T1000 (cell line): ENCODE measurements around the gene MPHOSPH10.
"Not testable (repeated sequence)": the region's sequence is repeated elsewhere in the genome, so short reads cannot be mapped to it uniquely, and the experiment has no call there.

Experiments used
- DNase-seq: peaks from one replicate; lab custom pipeline; 2025; ENCODE audit warnings: mixed read lengths; lab: John Stamatoyannopoulos, UW

MPHOSPH10 gene

DNA sequence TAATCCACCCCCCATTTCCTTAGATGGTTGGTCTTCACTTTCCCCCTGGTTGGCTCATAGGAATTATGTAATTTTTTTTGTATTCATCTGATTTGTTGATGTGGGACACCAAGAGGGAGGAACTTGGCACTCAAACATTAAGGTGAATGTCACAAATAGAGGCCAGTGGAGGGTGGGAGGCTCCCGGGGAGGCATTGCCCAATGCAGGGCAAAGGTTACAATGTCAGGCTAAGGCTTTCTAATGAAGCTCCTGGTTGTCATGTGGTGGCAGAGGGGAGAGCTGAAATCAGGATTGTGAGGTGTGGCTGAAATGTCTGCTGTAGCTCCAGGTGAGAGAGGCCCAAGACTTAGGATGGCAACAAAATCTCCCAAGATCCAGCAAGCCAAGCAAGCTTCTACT is 42.7 kb downstream of the MPHOSPH10 start:
- DNase-seq = no peak

DNA sequence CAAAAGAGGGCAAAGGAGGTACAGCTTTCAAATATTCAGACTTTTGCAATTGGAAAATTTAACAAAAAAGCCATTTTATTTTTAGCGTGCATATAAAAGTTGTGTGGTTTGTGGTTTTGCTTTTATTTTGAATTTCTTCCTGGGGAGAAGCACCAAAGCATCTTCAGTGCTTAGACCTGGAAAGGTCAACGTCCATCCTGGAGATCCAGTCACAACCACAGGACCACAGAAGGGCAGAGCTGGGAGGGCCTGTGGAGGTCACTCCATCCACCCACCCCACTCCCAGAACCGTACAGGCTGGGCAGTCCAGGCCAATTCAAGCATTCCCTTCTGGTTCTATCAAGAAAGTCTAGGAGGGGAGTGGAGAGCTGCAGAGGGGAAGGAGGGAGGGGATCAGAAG is 43.8 kb downstream of the MPHOSPH10 start:
- DNase-seq = no peak

DNA sequence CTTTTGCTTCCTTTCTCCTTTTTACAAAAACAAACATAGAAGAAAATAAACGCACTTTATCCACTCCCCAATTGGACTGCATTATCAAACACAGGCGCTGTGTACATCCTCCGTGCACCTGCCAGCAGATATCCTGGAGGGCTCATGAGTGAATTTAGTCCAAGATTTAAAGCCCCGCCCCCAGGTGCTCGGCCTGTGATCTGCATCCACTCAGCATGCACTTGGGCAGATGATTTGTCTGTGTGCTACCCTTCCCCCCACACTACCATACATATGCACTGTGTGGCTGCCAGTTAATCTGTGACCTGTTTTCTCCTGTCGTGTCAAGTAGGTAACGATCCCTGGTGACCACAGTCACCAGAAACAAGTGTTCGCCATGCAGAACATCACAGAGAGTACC is 48.4 kb downstream of the MPHOSPH10 start:
- not testable (repeated sequence) for DNase-seq

DNA sequence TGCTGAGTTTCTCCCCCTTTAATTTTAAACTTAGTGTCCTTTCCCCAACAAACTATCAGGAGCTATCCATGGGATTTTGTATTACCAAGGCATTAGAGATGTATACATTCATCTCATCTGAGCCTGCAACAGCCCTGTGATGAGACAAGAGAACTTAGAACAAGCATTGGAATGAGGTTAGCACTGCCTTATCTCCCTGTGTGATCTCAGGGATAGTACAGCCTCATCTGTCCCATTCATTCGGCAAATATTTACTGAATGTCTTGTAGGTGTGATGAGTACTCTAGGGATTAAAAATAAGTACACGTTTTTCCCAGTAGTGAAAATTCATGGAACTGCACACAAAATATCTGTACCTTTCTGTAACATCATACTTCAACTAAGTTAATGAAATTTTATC is 50.9 kb downstream of the MPHOSPH10 start:
- no peak for DNase-seq

DNA sequence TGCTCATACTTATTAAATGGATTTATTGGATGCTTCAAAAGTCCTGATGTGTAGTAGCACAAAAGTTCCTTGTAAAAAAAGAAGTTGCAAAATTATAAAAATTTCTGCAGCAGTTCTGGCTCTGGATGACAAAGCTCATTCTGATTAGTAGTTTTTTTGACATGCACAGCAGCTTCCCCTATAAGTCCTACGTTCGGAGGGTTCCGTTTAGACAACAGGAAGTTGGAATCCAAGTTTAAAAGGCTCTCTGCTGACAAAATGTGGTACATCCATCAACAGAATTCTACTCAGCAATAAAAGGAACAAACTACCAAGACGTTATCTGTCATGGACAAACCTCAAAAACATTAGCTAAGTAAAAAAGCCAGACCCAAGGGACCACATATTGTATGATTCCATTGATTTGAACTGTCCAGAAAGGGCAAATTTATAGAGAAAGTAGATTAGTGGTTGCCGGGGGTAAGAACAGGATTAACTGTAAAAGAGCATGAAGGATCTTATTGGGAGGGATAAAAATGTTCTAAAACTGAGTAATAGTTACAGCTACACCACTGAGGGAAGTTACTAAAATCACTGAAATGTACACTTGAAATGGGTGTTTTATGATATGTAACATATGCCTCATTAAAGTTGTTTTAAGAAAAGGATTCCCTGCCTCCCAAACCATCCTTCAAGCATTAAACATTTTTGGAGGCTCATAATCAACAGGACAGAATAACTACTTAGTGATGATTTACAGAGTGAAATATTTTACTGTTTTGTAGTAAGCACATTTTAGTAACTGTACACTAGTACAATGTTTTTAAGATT is 53.1 kb downstream of the MPHOSPH10 start:
- DNase-seq = not testable (repeated sequence)

DNA sequence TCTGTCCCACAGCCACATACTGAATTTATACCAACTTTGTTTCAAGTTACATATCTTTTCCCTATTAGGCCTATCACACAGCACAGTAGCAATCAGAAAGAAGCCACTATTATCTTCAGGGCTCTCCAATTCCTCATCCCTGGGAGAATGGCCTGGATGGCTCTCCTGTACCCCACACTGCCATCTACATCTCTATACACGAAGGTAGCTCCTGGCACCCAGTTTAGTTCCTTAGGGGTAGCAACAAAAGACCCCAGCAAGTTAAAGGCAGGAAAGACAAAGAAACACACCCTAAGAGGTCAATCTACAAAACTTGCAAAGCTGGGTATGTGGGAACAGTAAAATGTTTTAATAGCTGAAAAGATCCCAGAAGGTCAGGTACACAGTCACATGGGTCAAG is 56.5 kb downstream of the MPHOSPH10 start:
- no peak for DNase-seq

DNA sequence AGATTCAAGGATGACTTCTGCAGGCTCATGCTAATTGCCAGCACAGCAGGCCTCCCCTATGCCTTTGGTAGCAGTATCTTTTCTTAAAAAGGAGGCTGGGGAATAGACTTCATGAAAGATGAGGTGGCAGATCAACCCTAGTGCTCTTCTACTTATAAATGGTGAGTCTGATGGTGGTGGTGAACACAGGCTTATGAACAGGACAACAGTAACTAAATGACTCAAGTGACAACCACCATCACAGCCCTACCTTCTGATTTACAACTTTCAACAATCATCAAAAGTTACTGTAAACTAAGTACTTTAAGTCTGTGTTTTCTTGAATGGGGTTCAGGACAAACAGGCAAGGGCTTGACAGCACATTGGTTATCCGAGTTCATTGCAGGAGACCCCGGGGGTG is 57.2 kb downstream of the MPHOSPH10 start:
- DNase-seq = no peak

DNA sequence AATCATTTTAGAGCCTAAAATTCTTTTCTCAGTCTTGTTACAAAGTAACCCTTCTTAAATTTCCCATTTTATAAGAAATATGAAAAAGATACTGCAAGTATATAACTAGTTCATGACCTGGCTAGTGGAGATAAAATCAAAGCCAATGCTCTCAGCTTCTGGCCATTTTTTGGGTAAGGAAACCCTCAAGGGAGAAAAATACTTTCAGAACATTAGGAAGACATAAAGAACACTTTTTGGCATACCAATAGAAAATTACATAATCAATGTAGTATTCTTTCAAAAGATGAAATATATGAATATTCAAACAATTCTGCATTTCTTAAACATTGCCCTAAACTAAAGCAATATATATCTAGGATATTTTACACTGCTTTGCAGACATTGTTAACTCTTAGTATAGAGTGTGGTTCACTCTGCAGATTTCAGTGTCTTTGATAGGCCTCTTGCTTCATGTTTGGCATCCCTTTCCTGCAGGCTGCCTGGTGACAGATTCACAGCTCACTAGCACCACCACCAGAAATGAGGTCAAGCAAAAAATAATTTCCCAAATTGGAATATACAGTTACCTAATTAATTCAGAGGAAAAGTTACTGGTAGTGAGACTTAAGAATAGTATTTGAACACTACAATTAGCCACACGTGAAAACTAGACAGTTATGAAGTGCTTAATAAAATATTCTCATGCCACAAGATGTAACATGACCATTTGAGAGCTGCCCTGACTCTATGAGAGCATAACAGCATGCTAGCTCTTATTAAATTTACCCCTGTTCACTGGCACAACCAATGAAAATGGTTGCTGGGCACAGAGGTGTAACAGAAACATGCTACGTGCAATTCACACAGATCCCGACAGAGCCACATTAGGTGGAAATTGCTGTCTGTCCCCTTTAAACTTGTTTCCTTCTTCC is 60.5 kb downstream of the MPHOSPH10 start:
- no peak for DNase-seq

DNA sequence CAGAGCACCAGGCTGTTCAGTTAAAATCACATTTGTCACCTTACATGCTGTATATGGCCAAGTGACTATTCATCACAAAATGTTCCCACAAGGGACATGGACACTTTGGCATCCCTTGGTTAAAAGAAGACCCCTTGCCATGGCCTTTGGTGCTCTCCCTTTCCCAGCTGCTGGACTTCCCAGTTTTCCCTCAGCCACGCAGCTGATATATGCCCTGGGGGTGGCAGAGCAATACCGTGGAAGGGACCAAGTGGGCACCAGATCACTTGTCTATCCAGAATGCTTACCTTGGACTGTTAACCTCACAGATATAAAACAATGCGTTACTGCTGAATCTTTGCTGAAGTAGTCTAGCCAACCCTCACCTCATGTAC is 61.1 kb downstream of the MPHOSPH10 start:
- no peak for DNase-seq
